Measurements from ENCODE around the gene HADHB.
"Not testable (repeated sequence)": the region's sequence is repeated elsewhere in the genome, so short reads cannot be mapped to it uniquely, and the experiment has no call there.

Gene HADHB

DNA sequence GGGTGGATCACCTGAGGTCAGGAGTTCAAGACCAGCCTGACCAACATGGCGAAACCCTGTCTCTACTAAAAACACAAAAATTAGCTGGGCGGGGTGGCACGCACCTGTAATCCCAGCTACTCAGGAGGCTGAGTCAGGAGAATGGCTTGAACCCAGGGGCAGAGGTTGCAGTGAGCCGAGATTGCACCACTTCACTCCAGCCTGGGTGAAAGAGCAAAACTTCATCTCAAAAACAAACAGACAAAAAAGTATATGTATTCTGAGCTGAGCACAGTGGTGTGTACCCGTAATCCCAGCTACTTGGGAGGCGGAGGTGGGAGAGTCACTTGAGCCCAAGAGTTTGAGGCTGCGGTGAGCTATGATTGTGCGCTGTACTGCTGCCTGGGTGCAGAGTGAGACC lies 86.6 kb downstream of the HADHB start:
- not testable (repeated sequence) for H3K4me3 Mint-ChIP-seq; H3K9me3 Mint-ChIP-seq; ATAC-seq (replicated peaks); H3K36me3 Mint-ChIP-seq (ENCODE audit: insufficient read depth); H3K4me1 Mint-ChIP-seq (ENCODE audit: low read depth in 2 of 2); DNase-seq; H3K27me3 Mint-ChIP-seq; H3K27ac Mint-ChIP-seq

DNA sequence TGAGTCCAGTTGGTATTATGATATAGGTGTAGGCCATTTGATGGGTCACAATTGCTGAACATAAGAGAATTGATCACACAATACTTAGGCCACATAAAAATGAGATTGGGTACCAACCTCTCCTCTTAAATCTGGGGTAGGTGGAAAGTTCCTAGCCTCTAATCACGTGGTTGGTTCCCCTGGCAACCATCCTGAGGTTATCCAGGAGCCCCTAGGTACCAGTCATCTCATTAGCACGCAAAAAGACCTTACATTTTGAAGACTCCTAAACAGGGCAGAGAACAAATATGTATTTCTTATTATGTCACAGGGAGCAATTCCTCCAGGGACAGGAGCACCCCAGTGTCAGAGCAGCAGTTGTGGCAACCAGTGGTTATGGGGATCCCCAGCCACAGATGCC lies 88.6 kb downstream of the HADHB start:
- Mint-ChIP-seq H3K27ac (no peak overlapping the region), H3K36me3 (ENCODE audit: insufficient read depth) (peaks cover 4% of the 10 kb centered on the region), H3K4me1 (ENCODE audit: low read depth in 2 of 2) (peaks cover 8% of the 10 kb centered on the region in 2 donors), H3K9me3 (no peaks in the 10 kb centered on the region), H3K27me3 (no peaks in the 10 kb centered on the region), H3K4me3 (no peak overlapping the region)
- ATAC-seq (replicated peaks) (no peak), DNase-seq (no peak)

DNA sequence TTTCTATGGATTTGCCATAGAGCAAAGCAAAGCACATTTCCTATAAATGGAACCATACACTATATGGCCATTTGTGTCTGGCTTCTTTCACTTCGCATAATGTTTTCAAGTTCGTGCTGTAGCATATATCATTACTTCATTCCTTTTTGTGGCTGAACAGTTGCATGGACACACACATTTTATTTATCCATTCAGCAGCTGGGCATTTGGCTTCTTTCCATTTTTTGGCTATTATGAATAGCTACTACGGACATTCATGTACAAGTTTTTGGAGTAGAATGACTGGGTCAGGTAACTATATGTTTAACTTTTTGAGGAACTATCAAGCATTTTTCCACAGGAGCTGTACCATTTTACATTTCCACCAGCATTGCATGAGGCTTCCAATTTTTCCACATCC lies 90.5 kb downstream of the HADHB start:
- peaks cover 2% of the 10 kb centered on the region in 2 donors for H3K4me1 Mint-ChIP-seq (ENCODE audit: low read depth in 2 of 2)
- DNase-seq (no peak), ATAC-seq (replicated peaks) (no peak)
- no peak overlapping the region for H3K27ac Mint-ChIP-seq
- no peak overlapping the region for H3K4me3 Mint-ChIP-seq
- H3K27me3 Mint-ChIP-seq, result no peaks in the 10 kb centered on the region
- no peaks in the 10 kb centered on the region for H3K36me3 Mint-ChIP-seq (ENCODE audit: insufficient read depth)
- no peaks in the 10 kb centered on the region for H3K9me3 Mint-ChIP-seq

DNA sequence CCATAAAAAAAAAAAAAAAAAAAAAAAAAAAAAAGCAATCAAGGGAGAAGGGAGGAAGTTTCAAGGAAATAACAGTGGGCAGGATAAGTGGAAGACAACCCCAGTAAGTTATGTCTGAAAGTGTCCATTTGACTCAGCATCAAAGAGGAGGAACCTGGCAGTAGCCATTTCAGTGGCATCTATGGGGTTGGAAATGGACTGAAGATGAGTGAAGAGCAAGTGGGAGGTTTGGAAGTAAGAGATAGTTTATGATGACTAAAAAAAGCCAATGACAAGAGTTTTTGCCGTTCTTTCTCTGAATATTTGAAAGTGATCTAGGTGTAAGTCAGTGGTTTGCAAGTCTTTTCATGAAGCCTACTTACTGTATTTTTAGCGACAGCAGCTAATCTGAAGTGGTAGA lies 92.0 kb downstream of the HADHB start:
- Mint-ChIP-seq H3K27ac (no peak overlapping the region), H3K4me1 (ENCODE audit: low read depth in 2 of 2) (no peaks in the 10 kb centered on the region), H3K27me3 (no peaks in the 10 kb centered on the region), H3K36me3 (ENCODE audit: insufficient read depth) (no peaks in the 10 kb centered on the region), H3K9me3 (no peaks in the 10 kb centered on the region), H3K4me3 (no peak overlapping the region)
- ATAC-seq (replicated peaks), result no peak
- DNase-seq, result no peak

DNA sequence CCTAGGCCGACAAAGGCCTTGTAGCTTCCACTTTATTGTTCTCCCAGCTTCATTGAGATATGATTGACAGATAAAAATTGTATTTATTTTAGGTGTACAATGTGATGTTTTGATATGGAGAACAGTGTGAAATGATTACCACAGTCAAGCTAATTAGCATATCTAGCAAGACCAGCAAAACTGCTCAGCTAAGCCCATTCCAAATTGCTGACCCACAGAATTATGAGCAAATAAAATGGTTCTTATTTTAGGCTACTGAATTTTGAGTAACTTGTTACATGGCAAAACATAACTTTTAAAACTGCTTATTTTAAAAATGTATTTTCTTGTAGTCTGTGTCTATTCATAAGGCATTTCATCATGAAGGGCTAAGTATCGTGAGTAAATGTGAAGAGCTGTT lies 92.6 kb downstream of the HADHB start:
- no peak overlapping the region for H3K27ac Mint-ChIP-seq

More for the DNA sequence above, 92.6 kb downstream of the HADHB start:
- H3K4me3 Mint-ChIP-seq, result no peak overlapping the region
- H3K9me3 Mint-ChIP-seq, result no peaks in the 10 kb centered on the region
- no peaks in the 10 kb centered on the region for H3K4me1 Mint-ChIP-seq (ENCODE audit: low read depth in 2 of 2)
- H3K27me3 Mint-ChIP-seq, result no peaks in the 10 kb centered on the region
- no peak for ATAC-seq (replicated peaks)
- no peaks in the 10 kb centered on the region for H3K36me3 Mint-ChIP-seq (ENCODE audit: insufficient read depth)
- DNase-seq, result no peak
